IMR-90 (cell line): ENCODE data around the gene PAN2. TPM values are rescaled to one million over a fixed set of nuclear protein-coding genes. Genes with fewer than 3 reads are reported as not detected.

Experiments
- ATAC-seq: fragments of 200-7000 bp; cut with Tn5 transposase; 2 replicates; pipeline ENCODE4 v1.9.1; 2020; ENCODE audit warnings: low read depth, mild to moderate bottlenecking, moderate library complexity
- BruUV-seq: library from RNA; stranded (reverse); fragments of 400-500 nt; replicated peaks from 2 replicates; lab custom pipeline; 2021; lab: Mats Ljungman, UMichigan
- CTCF ChIA-PET: fragments of 300-600 bp; formaldehyde crosslinking; extraction: SDS; loops from one replicate; lab custom pipeline; 2021; ENCODE audit warnings: antibody characterized with exemption; lab: Yijun Ruan, JAX
- POLR2A ChIA-PET: fragments of 300-600 bp; sonication (Branson Sonifier 250); formaldehyde crosslinking; loops from one replicate; lab custom pipeline; 2022; ENCODE audit warnings: antibody characterized with exemption; ENCODE audit not compliant: unreplicated experiment; lab: Charles Lee
- DNase-seq: peaks from one replicate; pipeline ENCODE4 v3.0.0; 2013
- H2AFZ ChIP-seq: replicated peaks from 2 replicates; pipeline ENCODE3; 2013; ENCODE audit warnings: low read length, mild to moderate bottlenecking; ENCODE audit not compliant: poor library complexity
- H2AK5ac ChIP-seq: 2 replicates; pipeline ENCODE4 v1.6.1; 2013; ENCODE audit warnings: low read depth, low read length, inconsistent platforms
- H2AK9ac ChIP-seq: replicated peaks from 2 replicates; pipeline ENCODE3; 2013; ENCODE audit warnings: mild to moderate bottlenecking, low read depth, low read length, moderate library complexity; ENCODE audit not compliant: poor library complexity
- H2BK120ac ChIP-seq: 2 replicates; pipeline ENCODE4 v1.6.1; 2013; ENCODE audit warnings: low read depth, low read length, inconsistent platforms
- H2BK15ac ChIP-seq: 3 replicates; pipeline ENCODE4 v1.6.1; 2013; ENCODE audit warnings: low read depth, low read length, inconsistent platforms
- H2BK20ac ChIP-seq: 2 replicates; pipeline ENCODE4 v1.6.1; 2013; ENCODE audit warnings: low read depth, mild to moderate bottlenecking, inconsistent platforms, low read length, moderate library complexity
- H2BK5ac ChIP-seq: 2 replicates; pipeline ENCODE4 v1.6.1; 2013; ENCODE audit warnings: mild to moderate bottlenecking, low read depth, low read length, inconsistent platforms; ENCODE audit not compliant: poor library complexity, severe bottlenecking
- H3K14ac ChIP-seq: replicated peaks from 2 replicates; pipeline ENCODE4 v1.6.1; 2013; ENCODE audit warnings: low read depth, low read length, inconsistent platforms
- H3K18ac ChIP-seq: 2 replicates; pipeline ENCODE4 v1.6.1; 2013; ENCODE audit warnings: low read depth, low read length, control low read depth
- H3K23ac ChIP-seq: 2 replicates; pipeline ENCODE4 v1.6.1; 2013; ENCODE audit warnings: low read depth, low read length, inconsistent platforms
- H3K27ac ChIP-seq: 2 replicates; pipeline ENCODE4 v1.5.1; 2013; ENCODE audit warnings: mild to moderate bottlenecking, control low read depth, low read length; ENCODE audit not compliant: insufficient read depth
- H3K27me3 ChIP-seq: 2 replicates; pipeline ENCODE4 v1.6.1; 2013; ENCODE audit warnings: low read length; ENCODE audit not compliant: control insufficient read depth, insufficient read depth
- H3K36me3 ChIP-seq: 2 replicates; pipeline ENCODE4 v1.6.1; 2013; ENCODE audit warnings: low read length, mixed read lengths; ENCODE audit not compliant: control insufficient read depth, insufficient read depth
- H3K4ac ChIP-seq: 2 replicates; pipeline ENCODE4 v1.6.1; 2013; ENCODE audit warnings: low read depth, low read length, inconsistent platforms
- H3K4me1 ChIP-seq: 2 replicates; pipeline ENCODE4 v1.6.1; 2013; ENCODE audit warnings: low read length, mixed read lengths; ENCODE audit not compliant: control insufficient read depth, insufficient read depth
- H3K4me2 ChIP-seq: 2 replicates; pipeline ENCODE4 v1.6.1; 2013; ENCODE audit warnings: low read depth, mild to moderate bottlenecking, control low read depth, low read length, moderate library complexity
- H3K4me3 ChIP-seq: 2 replicates; pipeline ENCODE4 v1.5.1; 2013; ENCODE audit warnings: low read depth, mild to moderate bottlenecking, control low read depth, low read length, moderate library complexity; ENCODE audit not compliant: insufficient read depth
- H3K56ac ChIP-seq: 2 replicates; pipeline ENCODE4 v1.6.1; 2013; ENCODE audit warnings: low read length, inconsistent platforms; ENCODE audit not compliant: insufficient read depth; ENCODE audit errors: extremely low read depth
- H3K79me1 ChIP-seq, 2 experiments: 2 replicates each; pipeline ENCODE4 v1.6.1; 2013; ENCODE audit warnings: low read length in 2 of 2, inconsistent platforms in 1 of 2, low read depth in 1 of 2
- H3K9ac ChIP-seq: 2 replicates; pipeline ENCODE4 v1.6.1; 2013; ENCODE audit warnings: low read depth, low read length, control low read depth
- H3K9me1 ChIP-seq: 2 replicates; pipeline ENCODE4 v1.6.1; 2013; ENCODE audit warnings: low read length, inconsistent platforms; ENCODE audit not compliant: insufficient read depth
- H3K9me3 ChIP-seq: 2 replicates; pipeline ENCODE4 v1.6.1; 2013; ENCODE audit warnings: low read length; ENCODE audit not compliant: control insufficient read depth, insufficient read depth
- H4K20me1 ChIP-seq: 2 replicates; pipeline ENCODE4 v1.6.1; 2013; ENCODE audit warnings: low read length, inconsistent platforms; ENCODE audit not compliant: insufficient read depth
- H4K5ac ChIP-seq: 2 replicates; pipeline ENCODE4 v1.6.1; 2013; ENCODE audit warnings: mild to moderate bottlenecking, low read depth, low read length, control low read depth
- H4K8ac ChIP-seq, 2 experiments: 2 replicates each; pipeline ENCODE4 v1.6.1; 2013; ENCODE audit warnings: low read depth in 2 of 2, low read length in 2 of 2, control low read depth in 1 of 2, inconsistent platforms in 1 of 2
- H4K91ac ChIP-seq: 2 replicates; pipeline ENCODE4 v1.6.1; 2013; ENCODE audit warnings: low read depth, low read length, inconsistent platforms; ENCODE audit not compliant: insufficient read depth
- BHLHE40 ChIP-seq: fragments of 150-350 bp; IDR thresholded peaks from 2 replicates; pipeline ENCODE4 v1.6.1; 2016; ENCODE audit warnings: mild to moderate bottlenecking, low read depth, low read length
- CEBPB ChIP-seq: IDR thresholded peaks from 2 replicates; pipeline ENCODE4 v1.6.1; 2012; ENCODE audit warnings: low read depth, low read length, improper control_type of control experiment
- FOS ChIP-seq: fragments of 150-350 bp; IDR thresholded peaks from 2 replicates; pipeline ENCODE4 v1.6.1; 2016; ENCODE audit warnings: low read depth, low read length
- MAFK ChIP-seq: IDR thresholded peaks from 2 replicates; pipeline ENCODE4 v1.6.1; 2012; ENCODE audit warnings: low read depth, low read length, improper control_type of control experiment
- RAD21 ChIP-seq: IDR thresholded peaks from 2 replicates; pipeline ENCODE4 v1.6.1; 2012; ENCODE audit warnings: low read length, improper control_type of control experiment
- RCOR1 ChIP-seq: IDR thresholded peaks from 2 replicates; pipeline ENCODE4 v1.6.1; 2012; ENCODE audit warnings: mild to moderate bottlenecking, low read length, improper control_type of control experiment; ENCODE audit not compliant: insufficient replicate concordance
- RFX5 ChIP-seq: IDR thresholded peaks from 2 replicates; pipeline ENCODE4 v1.8.0; 2012; ENCODE audit warnings: low read depth, mild to moderate bottlenecking, low read length, moderate library complexity
- SMC3 ChIP-seq: fragments of 150-350 bp; IDR thresholded peaks from 2 replicates; pipeline ENCODE4 v1.6.1; 2016; ENCODE audit warnings: low read depth, mild to moderate bottlenecking, antibody characterized with exemption, low read length, moderate library complexity
- WGBS, 2 experiments: methylation state at CpG; one replicate each; pipeline versions ENCODE4 v1.1.5 to v1.1.7; 2013; ENCODE audit warnings: missing lambda C conversion rate in 2 of 2; ENCODE audit not compliant: insufficient read length in 1 of 2; ENCODE audit errors: extremely low coverage in 2 of 2; 5-methylcytosine and 5-hydroxymethylcytosine counted together
- dilution Hi-C: fragments of 300-500 bp; cut with HindIII; formaldehyde crosslinking; loops from one replicate; pipeline ENCODE4 v1.14.3; 2018; ENCODE audit warnings: low sequenced_read_pairs; ENCODE audit not compliant: unreplicated experiment
- in situ Hi-C: fragments of 300-500 bp; cut with MboI; formaldehyde crosslinking; loops from 3 replicates; pipeline ENCODE4 v1.14.3; 2019; ENCODE audit warnings: low sequenced_read_pairs, inconsistent platforms, mixed read lengths
- intact Hi-C: fragments of 100-400 bp; cut with micrococcal nuclease; formaldehyde crosslinking; loops from 2 replicates; pipeline ENCODE4 v1.10.0; 2022
- polyA plus RNA-seq, 3 experiments: library from polyadenylated mRNA; depleted of rRNA; stranded (reverse); fragments of >200 nt; gene quantifications; 2 replicates each; pipeline ENCODE4 v1.2.3, GENCODE V29; 2012; ENCODE audit warnings: low replicate concordance in 1 of 3
- total RNA-seq: library from RNA; depleted of rRNA; stranded (reverse); fragments of >200 nt; gene quantifications from 2 replicates; pipeline ENCODE4 v1.2.3, GENCODE V29; 2012
- TF ChIP-seq, protein P1 (sequence below): fragments of 150-350 bp; IDR thresholded peaks from 2 replicates; pipeline ENCODE4 v1.6.1; 2016; ENCODE audit warnings: low read depth, mild to moderate bottlenecking, low read length, moderate library complexity, borderline replicate concordance
- TF ChIP-seq, protein P2 (sequence below): conservative IDR thresholded peaks from 2 replicates; pipeline ENCODE4 v1.5.1; 2012; ENCODE audit warnings: mild to moderate bottlenecking, low read depth, low read length, improper control_type of control experiment

The PAN2 gene
- total and polyA plus RNA-seq, 2 of the 4 experiments (the other 2 are of a cell fraction), result 9.7 to 20.2 TPM

DNA sequence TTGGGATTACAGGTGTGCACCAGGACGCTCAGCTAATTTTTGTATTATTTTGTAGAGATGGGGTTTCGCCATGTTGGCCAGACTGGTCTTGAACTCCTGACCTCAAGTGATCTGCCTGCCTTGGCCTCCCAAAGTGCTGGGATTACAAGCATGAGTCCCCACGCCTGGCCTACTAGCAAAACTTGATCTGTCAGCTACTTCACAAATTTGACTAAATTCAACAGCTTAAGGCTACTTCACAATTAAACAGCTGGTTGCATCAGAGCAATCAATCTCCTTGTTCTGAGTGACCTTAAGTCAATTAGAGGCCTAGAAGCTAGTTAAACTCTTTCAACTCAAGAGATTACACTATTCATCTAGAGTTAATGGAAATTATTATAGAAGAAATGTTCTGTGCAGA, 54.9 kb downstream of the PAN2 start:
- no peak overlapping the region for H2AK9ac ChIP-seq
- no peaks in the 10 kb centered on the region; the same call in 1 of the 2 replicates for H3K9me1 ChIP-seq
- DNase-seq (no peak), ATAC-seq (no peak)
- H4K91ac ChIP-seq, result no peak overlapping the region
- no peak overlapping the region for H2BK5ac ChIP-seq
- no peak overlapping the region for H3K4me2 ChIP-seq
- H4K5ac ChIP-seq, result no peak overlapping the region
- no peaks in the 10 kb centered on the region for H3K27me3 ChIP-seq
- no peak overlapping the region for H2BK15ac ChIP-seq
- ChIA-PET CTCF (no interaction called here), POLR2A (no interaction called here)
- no peak overlapping the region for H3K9ac ChIP-seq
- no peak overlapping the region for H3K23ac ChIP-seq
- H3K18ac ChIP-seq, result no peak overlapping the region
- no peak overlapping the region for H2AK5ac ChIP-seq
- H2BK120ac ChIP-seq, result no peak overlapping the region
- TF ChIP-seq CEBPB (no peak), MAFK (no peak), RCOR1 (no peak), SMC3 (no peak), RFX5 (no peak), RAD21 (no peak), BHLHE40 (no peak), FOS (no peak)
- TF ChIP-seq, protein P1, sequence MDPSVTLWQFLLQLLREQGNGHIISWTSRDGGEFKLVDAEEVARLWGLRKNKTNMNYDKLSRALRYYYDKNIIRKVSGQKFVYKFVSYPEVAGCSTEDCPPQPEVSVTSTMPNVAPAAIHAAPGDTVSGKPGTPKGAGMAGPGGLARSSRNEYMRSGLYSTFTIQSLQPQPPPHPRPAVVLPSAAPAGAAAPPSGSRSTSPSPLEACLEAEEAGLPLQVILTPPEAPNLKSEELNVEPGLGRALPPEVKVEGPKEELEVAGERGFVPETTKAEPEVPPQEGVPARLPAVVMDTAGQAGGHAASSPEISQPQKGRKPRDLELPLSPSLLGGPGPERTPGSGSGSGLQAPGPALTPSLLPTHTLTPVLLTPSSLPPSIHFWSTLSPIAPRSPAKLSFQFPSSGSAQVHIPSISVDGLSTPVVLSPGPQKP, result no peak
- TF ChIP-seq, protein P2, sequence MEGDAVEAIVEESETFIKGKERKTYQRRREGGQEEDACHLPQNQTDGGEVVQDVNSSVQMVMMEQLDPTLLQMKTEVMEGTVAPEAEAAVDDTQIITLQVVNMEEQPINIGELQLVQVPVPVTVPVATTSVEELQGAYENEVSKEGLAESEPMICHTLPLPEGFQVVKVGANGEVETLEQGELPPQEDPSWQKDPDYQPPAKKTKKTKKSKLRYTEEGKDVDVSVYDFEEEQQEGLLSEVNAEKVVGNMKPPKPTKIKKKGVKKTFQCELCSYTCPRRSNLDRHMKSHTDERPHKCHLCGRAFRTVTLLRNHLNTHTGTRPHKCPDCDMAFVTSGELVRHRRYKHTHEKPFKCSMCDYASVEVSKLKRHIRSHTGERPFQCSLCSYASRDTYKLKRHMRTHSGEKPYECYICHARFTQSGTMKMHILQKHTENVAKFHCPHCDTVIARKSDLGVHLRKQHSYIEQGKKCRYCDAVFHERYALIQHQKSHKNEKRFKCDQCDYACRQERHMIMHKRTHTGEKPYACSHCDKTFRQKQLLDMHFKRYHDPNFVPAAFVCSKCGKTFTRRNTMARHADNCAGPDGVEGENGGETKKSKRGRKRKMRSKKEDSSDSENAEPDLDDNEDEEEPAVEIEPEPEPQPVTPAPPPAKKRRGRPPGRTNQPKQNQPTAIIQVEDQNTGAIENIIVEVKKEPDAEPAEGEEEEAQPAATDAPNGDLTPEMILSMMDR, result no peak
- H3K4me3 ChIP-seq, result no peak overlapping the region
- no peaks in the 10 kb centered on the region for H3K9me3 ChIP-seq
- no TSS peak for BruUV-seq
- no peaks in the 10 kb centered on the region for H4K20me1 ChIP-seq
- H3K79me1 ChIP-seq, result peaks cover 4 to 8% of the 10 kb centered on the region in 2 experiments; a peak in 2 of 4 replicates
- H3K4me1 ChIP-seq, result no peaks in the 10 kb centered on the region
- H2AFZ ChIP-seq, result no peak overlapping the region
- H3K56ac ChIP-seq, result no peak overlapping the region
- in situ Hi-C loops (no loop called here), dilution Hi-C loops (no loop called here), intact Hi-C loops (no loop called here)
- H3K36me3 ChIP-seq, result peaks cover 65% of the 10 kb centered on the region
- no peak overlapping the region for H2BK20ac ChIP-seq
- H3K14ac ChIP-seq, result no peak overlapping the region
- no peak overlapping the region for H3K27ac ChIP-seq
- WGBS, 2 experiments, result 90% methylated on average over 2 of the region's 3 CpGs; no CpG with 5 or more reads in 1 of the 2 experiments
- no peak overlapping the region for H3K4ac ChIP-seq
- H4K8ac ChIP-seq, result no peak overlapping the region
